Endodermal cell (in vitro differentiated cells): ENCODE measurements around the gene TFR2. TPM values are rescaled to one million over a fixed set of nuclear protein-coding genes. Genes with fewer than 3 reads are reported as not detected.
A peak's percentile ranks its signal among the peaks of the same experiment; 100 is the strongest.

Experiments used
- DNase-seq: peaks from one replicate; pipeline ENCODE4 v3.0.0-alpha.2; 2017
- H3K27ac ChIP-seq: 2 replicates; pipeline ENCODE4 v1.5.1; 2013; ENCODE audit warnings: mild to moderate bottlenecking, low read depth, low read length, moderate library complexity
- H3K27me3 ChIP-seq: 2 replicates; pipeline ENCODE4 v1.6.1; 2013; ENCODE audit warnings: mild to moderate bottlenecking, low read length, moderate library complexity; ENCODE audit not compliant: insufficient read depth, control insufficient read depth, poor library complexity, severe bottlenecking
- H3K36me3 ChIP-seq: 2 replicates; pipeline ENCODE4 v1.7.0; 2013; ENCODE audit warnings: mild to moderate bottlenecking, low read length, moderate library complexity; ENCODE audit not compliant: control insufficient read depth, insufficient read depth
- H3K4me1 ChIP-seq: one replicate; pipeline ENCODE4 v1.7.0; 2013; ENCODE audit warnings: low read length; ENCODE audit not compliant: control insufficient read depth, insufficient read depth
- H3K4me3 ChIP-seq: 2 replicates; pipeline ENCODE4 v1.5.1; 2013; ENCODE audit warnings: mild to moderate bottlenecking, low read length, moderate library complexity
- H3K9ac ChIP-seq: 2 replicates; pipeline ENCODE4 v1.6.1; 2013; ENCODE audit warnings: mild to moderate bottlenecking, low read length, moderate library complexity; ENCODE audit not compliant: poor library complexity, severe bottlenecking; ENCODE audit errors: extremely low read depth
- H3K9me3 ChIP-seq: 2 replicates; pipeline ENCODE4 v1.6.1; 2013; ENCODE audit warnings: mild to moderate bottlenecking, low read length, moderate library complexity; ENCODE audit not compliant: control insufficient read depth
- H3K27ac Mint-ChIP-seq: 2 replicates; pipeline ENCODE4 v1.8.0; 2020; ENCODE audit warnings: mixed read lengths
- H3K27me3 Mint-ChIP-seq: 2 replicates; pipeline ENCODE4 v1.8.0; 2021; ENCODE audit warnings: mild to moderate bottlenecking, mixed read lengths; ENCODE audit not compliant: insufficient read depth
- H3K36me3 Mint-ChIP-seq: 2 replicates; pipeline ENCODE4 v1.8.0; 2020; ENCODE audit warnings: low read depth, mixed read lengths
- H3K4me1 Mint-ChIP-seq: 2 replicates; pipeline ENCODE4 v1.8.0; 2020; ENCODE audit warnings: mixed read lengths
- H3K4me3 Mint-ChIP-seq: 2 replicates; pipeline ENCODE4 v1.8.0; 2020; ENCODE audit warnings: mild to moderate bottlenecking, moderate library complexity, mixed read lengths
- H3K9me3 Mint-ChIP-seq: 2 replicates; pipeline ENCODE4 v1.8.0; 2020; ENCODE audit warnings: mild to moderate bottlenecking, mixed read lengths
- WGBS, 2 experiments: methylation state at CpG; one replicate each; pipeline versions ENCODE4 v1.1.5 to v1.1.7; 2013; ENCODE audit warnings: missing lambda C conversion rate in 2 of 2, mixed read lengths in 1 of 2; ENCODE audit not compliant: insufficient coverage in 1 of 2, insufficient read length in 1 of 2; 5-methylcytosine and 5-hydroxymethylcytosine counted together
- total RNA-seq, 2 donors: library from RNA; stranded (reverse); fragmentation: NEBNext Ultra II Directional in 1 of 2; extraction: Animal tissue kit (Norgen Biotek cat#: 25700) in 1 of 2; gene quantifications; 2 replicates in 1 of 2; 3 replicates in 1 of 2; pipeline ENCODE4 v1.2.1, GENCODE V29; 2021
- TF ChIP-seq, protein P1 (sequence below): fragments of 200-600 bp; sonication (generic); conservative IDR thresholded peaks from 2 replicates; pipeline ENCODE4 v1.5.0; 2021; ENCODE audit warnings: antibody characterized with exemption, mild to moderate bottlenecking

TFR2 gene
- total RNA-seq, 2 donors from 2014 or later, result 1.4 to 2.1 TPM

DNA sequence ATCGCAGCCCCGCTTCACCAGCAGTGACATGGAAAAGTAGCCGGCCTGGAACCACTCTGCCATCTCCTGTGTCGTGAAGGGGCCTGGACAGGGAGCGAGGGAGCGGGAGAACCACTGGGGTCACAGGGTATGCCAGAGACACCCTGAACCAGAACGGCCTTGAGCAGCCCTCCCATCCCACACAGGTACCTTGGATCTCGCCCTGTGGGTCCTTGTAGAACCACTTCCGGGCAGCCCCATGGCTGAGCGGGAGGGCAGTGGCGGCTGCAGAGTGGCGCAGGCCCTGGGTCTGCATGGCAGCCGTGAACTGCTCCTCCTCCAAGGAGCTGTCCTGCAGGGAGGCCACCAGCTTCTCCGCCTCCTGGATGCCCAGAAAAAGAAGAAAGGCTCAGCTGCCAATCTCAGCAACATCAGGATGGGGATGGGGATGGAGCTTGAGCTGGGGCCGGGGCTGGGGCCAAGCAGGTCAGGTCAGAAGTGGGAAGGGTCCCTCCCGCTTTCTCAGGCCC, 43.2 kb upstream of the TFR2 start:
- no peak for DNase-seq
- Mint-ChIP-seq H3K36me3 (peaks cover 40% of the 10 kb centered on the region), H3K27me3 (no peaks in the 10 kb centered on the region), H3K9me3 (no peaks in the 10 kb centered on the region), H3K4me3 (no peak overlapping the region), H3K27ac (no peak overlapping the region), H3K4me1 (peaks cover under 1% of the 10 kb centered on the region)
- Histone ChIP-seq H3K27ac (no peak overlapping the region), H3K27me3 (no peaks in the 10 kb centered on the region), H3K9ac (no peak overlapping the region), H3K4me1 (no peaks in the 10 kb centered on the region), H3K9me3 (no peaks in the 10 kb centered on the region), H3K4me3 (no peak overlapping the region), H3K36me3 (peaks cover 66% of the 10 kb centered on the region)
- 96 to 100% methylated on average over 4 to 16 of the region's 16 CpGs for WGBS, 2 experiments
- TF ChIP-seq, protein P1, sequence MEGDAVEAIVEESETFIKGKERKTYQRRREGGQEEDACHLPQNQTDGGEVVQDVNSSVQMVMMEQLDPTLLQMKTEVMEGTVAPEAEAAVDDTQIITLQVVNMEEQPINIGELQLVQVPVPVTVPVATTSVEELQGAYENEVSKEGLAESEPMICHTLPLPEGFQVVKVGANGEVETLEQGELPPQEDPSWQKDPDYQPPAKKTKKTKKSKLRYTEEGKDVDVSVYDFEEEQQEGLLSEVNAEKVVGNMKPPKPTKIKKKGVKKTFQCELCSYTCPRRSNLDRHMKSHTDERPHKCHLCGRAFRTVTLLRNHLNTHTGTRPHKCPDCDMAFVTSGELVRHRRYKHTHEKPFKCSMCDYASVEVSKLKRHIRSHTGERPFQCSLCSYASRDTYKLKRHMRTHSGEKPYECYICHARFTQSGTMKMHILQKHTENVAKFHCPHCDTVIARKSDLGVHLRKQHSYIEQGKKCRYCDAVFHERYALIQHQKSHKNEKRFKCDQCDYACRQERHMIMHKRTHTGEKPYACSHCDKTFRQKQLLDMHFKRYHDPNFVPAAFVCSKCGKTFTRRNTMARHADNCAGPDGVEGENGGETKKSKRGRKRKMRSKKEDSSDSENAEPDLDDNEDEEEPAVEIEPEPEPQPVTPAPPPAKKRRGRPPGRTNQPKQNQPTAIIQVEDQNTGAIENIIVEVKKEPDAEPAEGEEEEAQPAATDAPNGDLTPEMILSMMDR, result no peak

DNA sequence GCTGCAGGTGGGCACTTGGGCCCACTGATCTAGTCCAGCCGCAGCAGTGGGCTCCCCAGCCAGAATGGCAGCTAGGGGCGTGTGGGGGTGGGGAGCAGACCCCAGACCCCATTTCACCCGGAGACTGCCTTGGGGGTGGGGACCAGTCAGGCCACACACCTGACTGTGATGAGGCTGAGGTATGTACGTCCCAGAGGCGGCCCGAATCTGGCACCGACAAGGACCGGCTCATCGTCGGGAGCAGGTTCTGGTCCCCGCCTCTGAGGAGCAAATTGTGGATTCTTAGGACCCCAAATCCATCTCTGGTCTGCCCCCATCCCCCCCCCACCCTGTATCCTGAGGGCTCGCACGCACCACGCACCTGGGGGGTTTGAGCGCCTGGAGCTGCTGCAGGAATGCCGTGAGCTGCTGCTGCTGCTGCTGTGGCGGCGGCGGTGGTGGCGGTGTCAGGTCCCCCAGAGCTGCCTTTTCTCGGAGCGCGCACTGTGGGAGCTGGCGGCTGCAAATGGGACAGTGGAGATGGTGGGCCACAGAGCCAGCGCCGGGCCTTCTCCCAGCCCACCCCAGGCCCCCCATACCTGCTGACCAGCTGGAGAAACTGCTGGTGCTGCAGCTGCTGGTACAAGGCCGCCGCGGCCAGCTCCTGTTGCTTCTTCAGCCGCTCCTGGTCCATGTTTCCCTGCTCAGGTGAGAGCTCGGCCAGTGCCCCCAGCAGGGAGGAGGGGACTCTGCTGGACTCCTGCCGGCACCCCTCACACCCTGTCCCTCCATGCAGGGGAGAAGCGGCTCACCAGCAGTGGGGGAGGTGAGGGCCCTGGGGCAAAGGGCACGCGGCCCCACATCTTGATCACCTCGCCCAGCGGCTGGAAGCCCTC, 42.5 kb upstream of the TFR2 start:
- no peak overlapping the region for H3K27ac Mint-ChIP-seq
- H3K9me3 ChIP-seq, result no peaks in the 10 kb centered on the region
- H3K9me3 Mint-ChIP-seq, result no peaks in the 10 kb centered on the region
- peaks cover 2% of the 10 kb centered on the region for H3K4me1 Mint-ChIP-seq
- WGBS, 2 experiments, result 95 to 100% methylated on average over 12 to 37 of the region's 37 CpGs
- H3K36me3 ChIP-seq, result peaks cover 61% of the 10 kb centered on the region
- no peak overlapping the region for H3K27ac ChIP-seq
- H3K27me3 ChIP-seq, result no peaks in the 10 kb centered on the region
- no peak overlapping the region for H3K4me3 Mint-ChIP-seq
- no peaks in the 10 kb centered on the region for H3K27me3 Mint-ChIP-seq
- no peak overlapping the region for H3K9ac ChIP-seq
- TF ChIP-seq, protein P1, result no peak
- DNase-seq, result no peak
- no peak overlapping the region for H3K4me3 ChIP-seq
- no peaks in the 10 kb centered on the region for H3K4me1 ChIP-seq
- H3K36me3 Mint-ChIP-seq, result peaks cover 38% of the 10 kb centered on the region

DNA sequence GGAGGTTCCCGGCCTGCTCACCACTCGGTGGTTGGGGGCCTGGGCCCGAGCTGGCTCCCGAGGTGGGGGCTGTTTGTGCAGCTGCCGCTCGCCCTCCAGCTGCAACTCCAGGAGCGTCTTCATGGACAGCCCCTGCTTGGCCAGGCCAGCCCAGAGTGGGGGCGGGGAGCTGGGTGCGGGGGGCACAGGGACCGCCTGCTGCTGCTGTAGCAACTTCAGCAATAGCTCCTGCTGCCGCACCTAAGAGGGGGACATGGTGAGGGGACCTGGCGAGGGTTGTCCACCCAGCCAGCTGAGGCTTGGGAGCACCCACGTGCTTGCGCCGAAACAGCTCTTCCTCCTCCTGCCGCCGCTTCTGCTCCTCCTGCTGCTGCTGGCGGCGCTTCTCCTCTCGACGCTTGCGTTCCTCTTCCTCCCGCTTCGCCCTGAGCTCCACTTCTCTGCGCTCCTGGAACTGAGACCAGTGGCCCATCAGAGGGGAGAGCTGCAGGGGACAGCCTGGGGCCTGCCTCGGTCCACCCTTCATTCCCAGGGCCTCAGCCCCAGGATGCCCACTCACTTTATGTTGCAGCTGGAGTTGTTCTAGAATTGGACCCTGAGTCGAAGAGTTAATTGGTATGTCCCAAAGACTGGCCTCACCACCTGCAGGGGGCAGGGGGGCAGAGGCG, 41.8 kb upstream of the TFR2 start:
- no peak for DNase-seq
- Mint-ChIP-seq H3K4me1 (peaks cover 2% of the 10 kb centered on the region), H3K27ac (peak overlapping the region; percentile 68), H3K27me3 (no peaks in the 10 kb centered on the region), H3K4me3 (no peak overlapping the region), H3K36me3 (peaks cover 35% of the 10 kb centered on the region), H3K9me3 (no peaks in the 10 kb centered on the region)
- WGBS, 2 experiments, result 94 to 96% methylated on average over 20 to 28 of the region's 28 CpGs
- Histone ChIP-seq H3K27me3 (no peaks in the 10 kb centered on the region), H3K27ac (no peak overlapping the region), H3K36me3 (peaks cover 59% of the 10 kb centered on the region), H3K4me3 (no peak overlapping the region), H3K9me3 (no peaks in the 10 kb centered on the region), H3K4me1 (no peaks in the 10 kb centered on the region), H3K9ac (no peak overlapping the region)
- TF ChIP-seq, protein P1, result no peak
